ENCODE results near the gene ERC1. TPM values are rescaled to one million over a fixed set of nuclear protein-coding genes. Genes with fewer than 3 reads are reported as not detected.

Gene ERC1
- total and polyA plus RNA-seq, 2 donors (not counting 3 experiments of a cell fraction or from before 2014, with no cell fraction given) = 11.7 to 66.1 TPM

DNA sequence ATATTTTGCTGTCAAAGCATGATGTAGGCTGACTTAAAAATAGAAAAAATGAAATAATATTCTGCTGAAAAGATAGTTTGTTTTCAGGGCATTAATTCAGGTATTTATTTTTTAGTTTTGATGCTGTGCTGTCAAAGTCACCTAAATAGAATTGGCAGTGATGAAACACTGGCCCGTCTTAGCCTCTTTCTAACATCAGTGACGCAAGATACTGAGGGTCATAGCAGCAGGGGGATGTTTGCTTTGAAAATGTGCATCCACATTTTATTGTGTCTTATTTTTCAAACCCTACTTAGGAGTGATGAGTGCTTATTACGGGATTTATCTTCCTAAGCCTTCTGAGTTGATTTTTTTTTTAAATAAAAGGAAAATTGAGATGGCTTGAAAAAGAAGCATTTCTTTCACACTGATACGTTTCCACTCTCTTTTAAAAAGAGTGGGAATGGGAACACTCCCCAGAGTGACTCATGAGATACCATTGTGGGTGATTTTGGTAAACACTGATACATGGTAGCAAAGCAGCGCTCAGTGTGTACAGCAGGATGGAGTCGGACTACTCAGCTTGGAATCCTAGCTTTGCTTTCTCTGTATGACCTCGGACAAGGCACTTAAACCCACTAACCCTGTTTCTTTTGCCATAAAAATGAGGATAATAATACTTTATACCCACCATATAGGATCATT is 290.8 kb downstream of the ERC1 start:
- Histone ChIP-seq H3K79me2 (ENCODE audit: control insufficient read depth, insufficient read depth, low read length) (no peaks in the 10 kb centered on the region), H4K20me1 (replicated peaks; ENCODE audit: control insufficient read depth, extremely low read depth, insufficient read depth, low read length) (no peaks in the 10 kb centered on the region), H3K4me2 (ENCODE audit: insufficient read depth, low read length) (no peak overlapping the region), H3K4me3 (replicated peaks in 1 of 3; ENCODE audit: insufficient read depth in 1 of 3, low read depth in 1 of 3, low read length in 3 of 3) (no peak overlapping the region), H3K27ac (ENCODE audit: insufficient read depth, low read depth, low read length) (no peak overlapping the region), H3K9me3 (replicated peaks; ENCODE audit: control insufficient read depth, insufficient read depth, low read length) (no peaks in the 10 kb centered on the region), H3K9ac (replicated peaks; ENCODE audit: extremely low read depth, insufficient read depth, low read length) (no peak overlapping the region), H3K27me3 (ENCODE audit: control insufficient read depth in 2 of 2, insufficient read depth in 2 of 2, low read length in 2 of 2) (no peaks in the 10 kb centered on the region), H3K36me3 (ENCODE audit: control insufficient read depth in 2 of 2, extremely low read depth in 1 of 2, insufficient read depth in 2 of 2, low read length in 2 of 2) (no peaks in the 10 kb centered on the region), H2AFZ (ENCODE audit: low read depth, low read length) (no peak overlapping the region), H3K4me1 (ENCODE audit: control insufficient read depth, extremely low read depth, insufficient read depth, low read length) (no peaks in the 10 kb centered on the region), H3K9me1 (replicated peaks; ENCODE audit: control insufficient read depth, extremely low read depth, insufficient read depth, low read length) (no peaks in the 10 kb centered on the region)
- ChIA-PET POLR2A (no interaction called here), CTCF (interaction anchor here (0.5 to 1.1 kb wide), 5 partner anchors 15 to 342 kb away, joined by 3 to 4 read pairs (median 3); no protein-coding TSS in a partner anchor)
- no peak for FAIRE-seq
- dilution Hi-C loops (cut with MboI; ENCODE audit: extremely low pct_ligation_motif_present, low sequenced_read_pairs) = no loop called here
- no peak for TF ChIP-seq POLR2A (IDR thresholded peaks at IDR 0.05; ENCODE audit: low read depth, low read length)
- intact Hi-C loops (cut with micrococcal nuclease) = no loop called here
- DNase-seq (ENCODE audit: low read depth, low spot score) = no peak
- no TSS peak for BruUV-seq (replicated peaks)

DNA sequence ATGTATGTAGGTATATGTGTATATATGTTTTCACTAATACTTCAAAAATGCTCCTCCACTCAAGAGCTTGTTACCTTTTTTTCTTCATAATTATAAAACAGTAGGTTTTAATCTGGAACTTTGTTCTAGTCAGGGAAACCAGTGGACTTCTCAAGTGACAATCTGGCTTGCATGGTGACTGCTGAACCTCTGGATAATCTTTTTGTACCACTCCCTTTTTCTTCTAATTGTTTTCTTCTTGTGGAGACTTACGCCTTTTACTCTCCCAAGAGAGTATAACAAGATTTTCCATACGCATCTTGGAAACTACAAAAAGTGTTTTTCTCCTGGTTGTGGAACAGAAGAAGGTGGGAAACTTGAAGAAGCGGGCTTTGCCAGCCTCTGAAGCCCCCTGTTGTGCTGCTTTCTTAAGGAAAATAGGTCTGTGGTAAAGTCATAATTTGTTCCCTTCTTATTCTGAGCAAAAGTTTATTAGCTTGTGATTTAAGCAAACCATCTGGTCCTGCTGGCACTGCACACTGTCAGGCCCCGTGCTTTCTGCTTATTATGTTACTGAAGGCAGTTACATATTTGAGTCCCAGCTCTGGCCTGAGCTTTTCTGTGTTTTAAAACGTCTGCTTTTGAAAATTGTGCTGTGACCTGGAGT is 291.8 kb downstream of the ERC1 start:
- intact Hi-C loops (cut with micrococcal nuclease) (no loop called here), dilution Hi-C loops (cut with MboI; ENCODE audit: extremely low pct_ligation_motif_present, low sequenced_read_pairs) (no loop called here)
- Histone ChIP-seq H3K79me2 (ENCODE audit: control insufficient read depth, insufficient read depth, low read length) (no peaks in the 10 kb centered on the region), H3K27me3 (ENCODE audit: control insufficient read depth in 2 of 2, insufficient read depth in 2 of 2, low read length in 2 of 2) (no peaks in the 10 kb centered on the region), H3K9ac (replicated peaks; ENCODE audit: extremely low read depth, insufficient read depth, low read length) (no peak overlapping the region), H3K36me3 (ENCODE audit: control insufficient read depth in 2 of 2, extremely low read depth in 1 of 2, insufficient read depth in 2 of 2, low read length in 2 of 2) (no peaks in the 10 kb centered on the region), H2AFZ (ENCODE audit: low read depth, low read length) (no peak overlapping the region), H3K27ac (ENCODE audit: insufficient read depth, low read depth, low read length) (no peak overlapping the region), H3K4me2 (ENCODE audit: insufficient read depth, low read length) (no peak overlapping the region), H4K20me1 (replicated peaks; ENCODE audit: control insufficient read depth, extremely low read depth, insufficient read depth, low read length) (no peaks in the 10 kb centered on the region), H3K4me3 (replicated peaks in 1 of 3; ENCODE audit: insufficient read depth in 1 of 3, low read depth in 1 of 3, low read length in 3 of 3) (no peak overlapping the region), H3K9me1 (replicated peaks; ENCODE audit: control insufficient read depth, extremely low read depth, insufficient read depth, low read length) (no peaks in the 10 kb centered on the region), H3K9me3 (replicated peaks; ENCODE audit: control insufficient read depth, insufficient read depth, low read length) (no peaks in the 10 kb centered on the region), H3K4me1 (ENCODE audit: control insufficient read depth, extremely low read depth, insufficient read depth, low read length) (no peaks in the 10 kb centered on the region)
- no TSS peak for BruUV-seq (replicated peaks)
- no peak for FAIRE-seq
- ChIA-PET CTCF (interaction anchor here (0.6 kb wide), 1 partner anchor 104 kb away, joined by 3 read pairs; no protein-coding TSS in a partner anchor), POLR2A (no interaction called here)
- no peak for DNase-seq (ENCODE audit: low read depth, low spot score)
- no peak for TF ChIP-seq FOS (IDR thresholded peaks at IDR 0.05; ENCODE audit: borderline replicate concordance, insufficient read depth, low read length)
- no peak for TF ChIP-seq MAX (IDR thresholded peaks at IDR 0.05; ENCODE audit: insufficient read depth, insufficient read length)
- no peak for TF ChIP-seq GATA2 (IDR thresholded peaks at IDR 0.05; ENCODE audit: insufficient read depth, insufficient read length, low read depth, low read length)
- TF ChIP-seq POLR2AphosphoS5 (IDR thresholded peaks at IDR 0.05; ENCODE audit: insufficient read depth, low read depth, low read length) = no peak
- no peak for TF ChIP-seq POLR2A (IDR thresholded peaks at IDR 0.05; ENCODE audit: low read depth, low read length)
- TF ChIP-seq MYC (IDR thresholded peaks at IDR 0.05; ENCODE audit: low read depth, low read length) = no peak
- no peak for TF ChIP-seq JUN (IDR thresholded peaks at IDR 0.05; ENCODE audit: borderline replicate concordance, insufficient read depth, insufficient read length, low read depth)
- no peak for TF ChIP-seq CTCF (IDR thresholded peaks at IDR 0.05; ENCODE audit: extremely low read depth in 1 of 2, insufficient read depth in 1 of 2, low read depth in 1 of 2, low read length in 2 of 2)
- TF ChIP-seq EZH2 (IDR thresholded peaks at IDR 0.05; ENCODE audit: borderline replicate concordance, low read depth, low read length, severe bottlenecking) = no peak
